Esophagus mucosa (tissue), 1 donor: Measurements from ENCODE around the gene STX11. TPM values are rescaled to one million over a fixed set of nuclear protein-coding genes. Genes with fewer than 3 reads are reported as not detected.

ENCODE experiments used
- ATAC-seq: fragments of 200-7000 bp; cut with Tn5 transposase; one replicate; pipeline ENCODE4 v1.9.1; 2020
- total RNA-seq: library from RNA; stranded (reverse); gene quantifications from one replicate; pipeline ENCODE4 v1.2.4, GENCODE V29; 2023
- donor health status: DM: yes; HTN: yes; CAD: no.

STX11 gene
- total RNA-seq, 1 donor from 2014 or later, result 5.5 TPM

GRCh38 chr6:144143106-144143505, 7.2 kb upstream of the STX11 start:
- ATAC-seq, result no peak

- ATAC-seq, result no peak
These were observed 6.4 kb upstream of the STX11 start for GRCh38 chr6:144143878-144144277.

DNA sequence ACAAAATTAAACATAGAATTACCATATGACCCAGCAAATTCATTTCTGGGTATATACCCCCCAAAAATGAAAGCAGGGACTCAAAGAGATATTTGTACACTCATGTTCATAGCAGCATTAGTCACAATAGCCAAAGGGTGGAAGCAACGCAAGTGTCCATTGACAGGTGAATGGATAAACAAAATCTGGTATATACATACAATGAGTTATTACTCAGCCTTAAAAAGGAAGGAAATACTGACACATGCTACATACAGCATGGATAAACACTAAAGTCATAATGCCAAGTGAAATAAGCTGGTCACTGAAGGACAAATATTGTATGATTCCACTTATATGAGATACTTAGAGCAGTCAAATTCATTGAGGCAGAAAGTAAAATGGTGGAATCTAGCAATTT, 5.3 kb upstream of the STX11 start:
- no peak for ATAC-seq

- no peak for ATAC-seq
These were observed 4.8 kb upstream of the STX11 start for GRCh38 chr6:144145541-144145940.

DNA sequence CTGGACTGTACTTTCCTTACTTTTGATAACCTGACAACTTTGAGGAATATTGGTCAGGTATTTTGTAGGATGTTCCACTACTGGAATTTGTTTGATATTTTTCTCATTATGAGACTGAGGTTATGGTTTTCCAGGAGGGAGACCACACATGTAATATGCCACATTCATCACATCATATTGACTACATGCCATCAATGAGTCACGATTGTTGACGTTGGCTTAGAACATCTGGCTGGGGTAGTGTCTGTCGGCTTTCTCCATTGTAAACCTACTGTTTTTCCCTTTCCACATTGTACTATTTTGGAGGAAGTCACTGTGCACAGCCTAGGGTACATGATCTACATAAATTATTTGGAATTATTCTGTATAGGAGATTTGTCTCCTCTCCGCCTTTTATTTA, 1.4 kb upstream of the STX11 start:
- ATAC-seq, result no peak

- no peak for ATAC-seq
These were observed 791 bp upstream of the STX11 start for GRCh38 chr6:144149558-144149893.

DNA sequence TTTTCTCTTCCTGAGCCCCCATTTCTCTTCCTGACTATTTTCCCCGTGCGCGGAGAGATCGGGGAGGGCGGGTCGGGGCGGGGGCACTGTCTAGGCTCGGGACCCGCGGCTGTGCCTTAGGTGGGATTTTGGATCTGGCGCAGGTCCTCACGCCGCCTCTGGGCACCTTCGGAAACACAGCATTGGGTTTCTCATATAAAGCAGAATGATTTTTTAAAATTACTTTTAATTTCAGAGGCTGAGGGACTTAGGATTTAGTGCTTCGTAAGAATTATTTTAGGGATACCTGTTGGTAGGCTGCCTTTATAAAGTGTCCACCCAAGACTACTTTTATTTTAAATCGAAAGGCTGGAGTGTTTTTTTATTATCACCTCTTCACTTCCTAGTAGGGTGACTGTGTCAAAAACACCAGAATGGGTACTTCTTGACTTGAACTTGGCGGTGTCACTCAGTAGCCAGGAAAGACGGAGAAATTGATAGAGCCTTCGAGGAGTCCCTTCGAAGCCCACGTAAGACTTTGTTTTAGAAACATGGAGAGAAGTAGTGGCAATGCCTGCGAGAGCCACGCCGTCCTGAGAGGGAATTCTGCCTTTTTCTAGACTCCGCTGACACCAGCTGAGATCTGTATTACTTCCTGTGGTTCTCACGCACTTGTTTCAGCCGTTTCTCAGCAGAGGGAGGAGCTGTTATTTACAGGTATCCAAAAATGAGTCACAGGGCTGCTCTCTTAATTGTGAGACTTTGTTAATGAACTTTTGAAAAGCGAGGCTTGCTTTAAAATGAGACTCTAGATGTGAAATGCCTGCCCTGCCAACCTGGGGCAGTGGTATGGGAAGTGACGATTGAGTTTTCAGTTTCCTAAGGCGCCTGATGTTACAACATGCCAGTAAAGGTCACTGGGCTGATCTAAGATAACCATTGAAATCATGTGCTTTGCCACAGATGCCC, 667 bp downstream of the STX11 start:
- peak; percentile 62 for ATAC-seq

- ATAC-seq, result no peak
These were observed 2.1 kb downstream of the STX11 start for GRCh38 chr6:144152334-144152900.

DNA sequence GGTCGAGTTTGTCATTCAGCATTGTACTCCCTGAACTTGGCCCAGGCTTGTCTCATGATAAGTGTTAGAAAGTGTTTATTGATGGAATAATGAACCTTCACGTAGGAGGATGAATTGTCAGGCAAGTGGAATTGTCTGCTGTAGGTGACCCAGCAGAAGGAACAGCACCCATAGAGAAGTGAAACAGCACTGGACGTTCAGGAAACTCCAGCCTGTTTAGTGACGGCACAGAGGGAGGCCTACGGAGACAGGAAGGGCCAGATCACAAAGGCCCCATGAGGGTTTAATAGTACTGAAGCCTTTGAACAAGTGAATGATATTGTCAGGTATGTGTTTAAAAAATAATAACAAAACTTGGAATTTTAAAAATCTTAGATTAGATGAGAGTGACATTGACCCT, 2.9 kb downstream of the STX11 start:
- ATAC-seq, result no peak

DNA sequence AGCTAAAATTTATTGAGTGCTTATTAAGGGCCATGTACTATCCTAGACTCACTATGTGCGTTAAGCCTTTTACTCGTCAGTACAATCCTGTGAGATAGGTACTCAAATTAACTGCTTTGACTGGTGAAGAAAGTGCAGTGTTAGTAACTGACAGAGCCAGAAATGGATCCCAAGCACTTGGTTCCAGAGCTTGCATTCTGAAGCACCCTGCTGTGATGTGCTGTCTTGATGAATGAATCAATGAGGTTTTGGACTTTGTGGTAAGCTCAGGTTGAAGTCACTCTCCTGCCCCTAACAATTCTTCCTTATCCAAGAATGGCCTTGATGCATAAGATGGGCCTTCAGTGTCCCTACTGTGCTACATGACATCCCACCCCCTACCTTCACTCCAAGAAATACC, 3.7 kb downstream of the STX11 start:
- ATAC-seq, result no peak

DNA sequence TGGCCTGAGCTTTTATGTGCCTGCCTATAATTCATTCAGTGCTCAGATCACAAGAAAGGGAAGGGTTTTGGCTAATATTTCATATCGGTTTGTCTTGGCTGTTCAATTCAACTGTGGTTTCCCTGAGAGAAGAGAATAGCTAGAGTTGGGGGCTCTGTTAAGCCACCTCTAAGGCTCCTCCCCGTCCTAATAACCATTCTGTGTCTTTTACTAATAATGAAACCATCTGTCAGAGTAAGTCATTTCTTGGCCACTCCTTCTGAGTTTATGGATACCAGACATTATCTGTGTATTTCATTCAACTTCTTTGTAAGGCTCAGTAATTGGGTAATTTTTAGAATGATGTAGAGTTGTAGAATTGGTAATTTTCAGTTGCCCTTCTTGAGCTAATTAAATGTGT, 5.2 kb downstream of the STX11 start:
- no peak for ATAC-seq

DNA sequence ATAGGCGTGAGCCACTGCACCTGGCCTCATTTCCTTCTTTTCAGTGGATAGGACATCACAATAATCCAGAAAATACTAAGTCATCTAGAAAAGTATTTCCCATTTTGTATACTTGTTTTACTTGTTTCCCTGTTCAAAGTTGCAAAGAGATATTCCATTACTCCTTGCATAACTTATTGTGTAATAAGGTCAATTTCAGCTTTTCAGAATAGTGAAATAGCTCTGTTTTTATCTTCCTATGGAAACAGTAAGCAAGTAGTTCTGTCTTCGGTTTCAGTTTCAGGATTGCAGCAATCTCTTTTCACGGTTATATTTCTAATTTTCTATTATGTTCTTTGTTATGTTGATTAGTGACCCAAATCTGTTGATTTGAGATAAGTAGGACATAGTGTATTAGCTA, 6.0 kb downstream of the STX11 start:
- ATAC-seq, result no peak

DNA sequence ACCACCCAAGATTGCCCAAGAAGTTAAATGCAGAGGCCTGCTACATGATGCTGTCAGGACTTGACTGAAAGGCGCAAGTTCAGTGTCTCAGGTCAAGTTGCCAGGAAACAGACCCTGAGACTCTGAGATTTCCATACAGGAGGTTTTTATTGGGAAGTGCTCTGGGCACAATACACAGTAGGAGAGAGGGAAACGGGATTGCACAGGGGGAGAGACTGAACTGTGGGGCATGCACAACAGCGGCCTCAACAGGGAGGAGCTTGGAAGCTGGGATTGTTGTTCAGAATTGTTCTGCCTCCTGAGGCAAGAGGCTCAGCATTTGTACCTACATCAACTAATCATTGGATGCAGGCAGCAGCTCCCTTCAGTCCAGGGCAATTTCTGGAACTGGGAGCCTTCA, 6.7 kb downstream of the STX11 start:
- ATAC-seq, result no peak

DNA sequence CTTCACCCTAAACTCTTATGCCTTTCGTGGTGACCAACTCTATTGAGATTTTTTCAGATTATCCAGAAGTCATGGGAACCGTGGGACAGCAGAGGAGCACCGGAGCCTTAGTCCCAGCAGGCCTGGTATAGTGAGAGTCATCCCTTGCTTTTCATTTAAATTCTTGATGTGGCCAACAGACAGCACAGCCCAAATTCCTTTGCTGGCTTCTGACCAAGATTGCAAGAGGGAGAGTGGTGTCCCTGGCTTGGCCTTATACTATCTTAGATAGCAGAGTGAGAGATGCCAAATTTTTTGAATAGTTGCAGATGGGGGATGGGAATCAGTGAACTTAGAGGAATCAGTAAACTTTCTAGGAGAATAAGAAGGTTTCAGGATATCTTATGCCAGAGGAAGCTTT, 7.8 kb downstream of the STX11 start:
- ATAC-seq, result no peak

- ATAC-seq, result no peak
These were observed 8.9 kb downstream of the STX11 start for GRCh38 chr6:144159223-144159622.

DNA sequence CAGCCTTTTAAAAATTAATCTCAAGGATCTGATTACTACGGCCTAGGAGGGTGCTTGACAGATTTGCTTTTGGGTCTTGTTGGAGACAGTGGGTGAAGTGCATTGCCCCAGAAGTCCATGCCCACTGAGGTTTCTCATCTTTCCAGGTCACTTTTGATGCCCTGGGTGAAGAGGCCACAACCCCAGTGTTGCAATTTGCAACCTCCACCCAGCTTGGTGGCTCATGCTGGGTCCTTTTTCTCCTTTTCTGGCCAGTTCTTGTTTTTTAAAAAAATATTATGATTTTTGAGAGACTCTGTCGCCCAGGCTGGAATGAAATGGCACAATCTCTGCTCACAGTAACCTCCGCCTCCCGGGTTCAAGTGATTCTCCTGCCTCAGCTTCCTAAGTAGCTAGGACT, 9.4 kb downstream of the STX11 start:
- no peak for ATAC-seq

DNA sequence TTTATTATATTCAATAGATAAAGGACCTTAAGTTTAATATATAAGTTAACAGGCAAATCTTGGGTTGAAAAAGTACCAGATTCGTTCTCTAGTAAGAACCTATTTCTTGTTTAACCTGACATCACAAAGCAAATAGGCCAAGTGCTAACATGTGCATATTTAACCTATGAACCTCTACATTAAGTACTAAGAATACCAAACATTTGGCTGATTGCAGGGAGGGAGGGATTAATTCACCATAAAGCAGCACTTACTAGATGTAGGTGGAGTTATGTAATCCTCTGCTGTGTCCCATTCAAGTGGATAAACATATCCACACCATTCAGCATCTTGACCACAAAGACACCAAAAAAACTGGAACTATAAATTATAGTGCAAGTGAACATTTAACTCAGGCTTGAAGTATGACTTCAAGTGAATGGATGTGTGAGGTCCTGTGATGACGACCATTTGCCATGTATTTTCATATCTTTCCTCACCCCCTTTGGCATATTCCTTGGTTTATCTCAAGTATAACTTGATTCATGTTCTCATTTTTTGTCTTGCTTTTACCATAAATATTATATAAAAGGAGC, 10.2 kb downstream of the STX11 start:
- ATAC-seq, result no peak

DNA sequence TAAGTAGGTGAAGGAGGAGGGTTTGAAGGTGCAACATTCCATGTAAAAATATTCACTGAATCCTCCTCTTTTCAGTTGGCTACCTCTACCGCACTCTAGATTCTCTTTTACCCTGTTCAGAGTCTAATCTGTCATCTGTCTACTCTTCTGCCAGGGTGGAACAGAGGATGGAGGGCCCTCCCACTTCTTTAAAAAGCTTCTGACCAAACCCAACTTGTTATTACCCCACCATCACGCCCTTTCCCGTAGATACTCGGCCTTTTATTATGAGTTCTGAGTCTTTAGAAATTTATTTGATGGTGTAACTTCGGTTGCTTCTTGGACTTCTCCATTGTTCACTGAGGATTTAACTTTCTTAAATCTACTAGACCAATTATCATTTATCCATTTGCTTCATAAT, 11.7 kb downstream of the STX11 start:
- ATAC-seq, result no peak

DNA sequence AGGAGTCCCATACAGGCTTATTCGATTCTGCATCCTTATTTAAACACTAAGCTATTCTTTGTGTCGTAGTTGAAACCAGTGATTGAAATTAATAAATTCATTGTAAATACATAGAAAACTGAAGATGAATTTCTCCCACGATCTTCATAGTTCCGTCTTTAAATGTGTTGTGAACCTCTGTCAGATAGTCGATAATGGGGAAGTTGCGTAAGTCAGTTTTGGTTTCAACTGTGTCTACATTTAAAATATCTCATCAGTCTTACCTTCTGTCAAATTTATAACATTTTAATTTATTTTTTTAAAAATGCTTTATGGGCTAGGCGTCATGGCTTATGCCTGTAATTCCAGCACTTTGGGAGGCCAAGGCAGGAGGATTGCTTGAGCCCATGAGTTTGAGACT, 12.7 kb downstream of the STX11 start:
- ATAC-seq, result no peak

GRCh38 chr6:144165784-144166183, 15.5 kb downstream of the STX11 start:
- no peak for ATAC-seq

- no peak for ATAC-seq
These were observed 19.7 kb downstream of the STX11 start for GRCh38 chr6:144170044-144170443.

DNA sequence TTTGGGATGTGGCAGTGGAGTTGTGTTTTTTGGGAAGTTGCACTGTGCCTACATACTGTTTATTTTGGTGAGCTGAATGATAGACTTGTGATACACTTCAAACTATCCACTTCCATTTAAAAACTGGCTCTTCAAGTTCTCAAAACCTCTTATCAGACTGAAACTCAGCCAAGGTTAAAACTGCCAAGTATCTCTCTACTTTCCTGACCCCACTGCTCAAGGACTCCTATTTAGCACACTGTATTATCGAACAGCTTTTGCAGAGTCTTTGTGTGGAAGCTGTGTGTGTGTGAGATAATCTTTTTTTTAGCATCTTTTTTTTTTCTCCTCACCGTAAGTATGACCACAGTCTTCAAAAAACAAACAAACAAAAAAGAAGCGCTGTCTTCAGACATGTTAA, 21.1 kb downstream of the STX11 start:
- no peak for ATAC-seq

- ATAC-seq, result no peak
These were observed 23.7 kb downstream of the STX11 start for GRCh38 chr6:144174006-144174405.

GRCh38 chr6:144176043-144176442, 25.7 kb downstream of the STX11 start:
- no peak for ATAC-seq
